Bronchial epithelial cell (primary cell): ENCODE results near the gene TGM6. TPM values are rescaled to one million over a fixed set of nuclear protein-coding genes. Genes with fewer than 3 reads are reported as not detected.

Source experiments
- DNase-seq: peaks from one replicate; pipeline ENCODE4 v3.0.0-alpha.2; 2010; ENCODE audit warnings: low read depth
- FAIRE-seq: peaks from 2 replicates; lab custom pipeline; 2011; peaks lifted over from hg19 to GRCh38; lab: Jason Lieb, UNC
- H3K27me3 ChIP-seq: 2 replicates; pipeline ENCODE4 v1.5.1; 2011; ENCODE audit warnings: low read length; ENCODE audit not compliant: control insufficient read depth, insufficient read depth
- H3K36me3 ChIP-seq: 2 replicates; pipeline ENCODE4 v1.5.1; 2011; ENCODE audit warnings: low read length; ENCODE audit not compliant: control insufficient read depth, insufficient read depth
- H3K4me3 ChIP-seq: 2 replicates; pipeline ENCODE4 v1.5.1; 2011; ENCODE audit warnings: mild to moderate bottlenecking, low read depth, low read length, control low read depth
- total RNA-seq: library from RNA; depleted of rRNA; stranded (reverse); fragments of >200 nt; gene quantifications from 2 replicates; pipeline ENCODE4 v1.2.1, GENCODE V29; 2014
- TF ChIP-seq, protein P1 (sequence below): IDR thresholded peaks from 2 replicates; pipeline ENCODE4 v1.5.1; 2011; ENCODE audit warnings: mild to moderate bottlenecking, moderate library complexity, low read length, control low read depth, inconsistent platforms; ENCODE audit not compliant: insufficient read depth, severe bottlenecking

Gene TGM6
- total RNA-seq, 1 donor from 2014 or later, result not detected

- DNase-seq (no peak), FAIRE-seq (no peak)
- no peak overlapping the region for H3K4me3 ChIP-seq
- no peaks in the 10 kb centered on the region for H3K27me3 ChIP-seq
- TF ChIP-seq, protein P1, sequence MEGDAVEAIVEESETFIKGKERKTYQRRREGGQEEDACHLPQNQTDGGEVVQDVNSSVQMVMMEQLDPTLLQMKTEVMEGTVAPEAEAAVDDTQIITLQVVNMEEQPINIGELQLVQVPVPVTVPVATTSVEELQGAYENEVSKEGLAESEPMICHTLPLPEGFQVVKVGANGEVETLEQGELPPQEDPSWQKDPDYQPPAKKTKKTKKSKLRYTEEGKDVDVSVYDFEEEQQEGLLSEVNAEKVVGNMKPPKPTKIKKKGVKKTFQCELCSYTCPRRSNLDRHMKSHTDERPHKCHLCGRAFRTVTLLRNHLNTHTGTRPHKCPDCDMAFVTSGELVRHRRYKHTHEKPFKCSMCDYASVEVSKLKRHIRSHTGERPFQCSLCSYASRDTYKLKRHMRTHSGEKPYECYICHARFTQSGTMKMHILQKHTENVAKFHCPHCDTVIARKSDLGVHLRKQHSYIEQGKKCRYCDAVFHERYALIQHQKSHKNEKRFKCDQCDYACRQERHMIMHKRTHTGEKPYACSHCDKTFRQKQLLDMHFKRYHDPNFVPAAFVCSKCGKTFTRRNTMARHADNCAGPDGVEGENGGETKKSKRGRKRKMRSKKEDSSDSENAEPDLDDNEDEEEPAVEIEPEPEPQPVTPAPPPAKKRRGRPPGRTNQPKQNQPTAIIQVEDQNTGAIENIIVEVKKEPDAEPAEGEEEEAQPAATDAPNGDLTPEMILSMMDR, result no peak
- no peaks in the 10 kb centered on the region for H3K36me3 ChIP-seq
These were observed 17.0 kb downstream of the TGM6 start for GRCh38 chr20:2397595-2398145.

DNA sequence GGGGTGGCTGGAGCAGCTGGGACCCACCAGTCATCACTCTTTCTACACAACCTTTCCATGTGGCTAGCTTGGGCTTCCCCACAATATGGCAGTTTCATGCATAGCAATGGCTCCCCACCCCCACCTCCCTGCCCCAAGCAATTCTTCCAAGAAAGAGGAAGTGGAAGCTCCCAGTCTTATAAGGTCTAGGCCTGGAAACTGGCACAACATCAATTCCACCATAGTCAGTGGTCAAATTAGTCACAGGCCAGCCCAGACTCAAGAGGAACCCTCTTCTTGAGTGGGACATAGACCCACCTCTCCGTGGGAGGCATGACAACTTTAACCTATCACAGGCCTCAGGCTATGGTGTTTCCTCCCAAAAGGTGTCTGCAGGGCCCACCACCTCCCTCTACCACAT is 17.7 kb downstream of the TGM6 start:
- DNase-seq, result no peak
- Histone ChIP-seq H3K4me3 (no peak overlapping the region), H3K36me3 (no peaks in the 10 kb centered on the region), H3K27me3 (no peaks in the 10 kb centered on the region)
- TF ChIP-seq, protein P1, result no peak
- no peak for FAIRE-seq

DNA sequence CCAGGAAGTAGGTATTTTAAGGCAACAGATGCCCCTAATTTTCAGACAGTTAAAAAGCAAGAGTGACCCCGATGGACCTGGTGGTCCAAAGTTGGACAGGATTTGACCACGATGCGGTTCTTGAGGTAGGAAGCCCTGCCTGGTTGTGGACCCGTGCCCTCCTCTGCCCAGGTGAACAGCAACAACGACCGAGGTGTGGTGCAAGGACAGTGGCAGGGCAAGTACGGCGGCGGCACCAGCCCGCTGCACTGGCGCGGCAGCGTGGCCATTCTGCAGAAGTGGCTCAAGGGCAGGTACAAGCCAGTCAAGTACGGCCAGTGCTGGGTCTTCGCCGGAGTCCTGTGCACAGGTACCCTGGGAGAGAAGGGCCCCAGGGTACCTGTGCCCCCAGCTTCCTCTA is 18.7 kb downstream of the TGM6 start:
- FAIRE-seq (peak; percentile 58), DNase-seq (no peak)
- TF ChIP-seq, protein P1, result no peak
- Histone ChIP-seq H3K36me3 (no peaks in the 10 kb centered on the region), H3K4me3 (no peak overlapping the region), H3K27me3 (no peaks in the 10 kb centered on the region)

DNA sequence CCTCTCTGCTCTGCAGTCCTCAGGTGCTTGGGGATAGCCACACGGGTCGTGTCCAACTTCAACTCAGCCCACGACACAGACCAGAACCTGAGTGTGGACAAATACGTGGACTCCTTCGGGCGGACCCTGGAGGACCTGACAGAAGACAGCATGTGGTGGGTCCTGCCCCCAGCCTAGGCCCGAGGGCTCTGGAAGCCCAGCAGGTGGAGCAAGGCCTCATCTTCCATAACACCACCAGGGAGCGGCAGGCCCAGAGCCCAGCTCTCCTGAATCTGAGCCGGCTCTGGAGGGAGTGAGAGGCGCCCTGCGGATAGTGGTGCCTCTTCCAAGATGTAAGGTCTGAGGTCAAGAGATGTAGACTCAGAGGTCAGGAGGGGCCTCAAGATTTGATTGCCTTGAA is 19.6 kb downstream of the TGM6 start:
- H3K36me3 ChIP-seq, result no peaks in the 10 kb centered on the region
- FAIRE-seq (no peak), DNase-seq (no peak)
- no peak overlapping the region for H3K4me3 ChIP-seq
- TF ChIP-seq, protein P1, result no peak
- H3K27me3 ChIP-seq, result no peaks in the 10 kb centered on the region

GRCh38 chr20:2401527-2401926 is 20.8 kb downstream of the TGM6 start:
- FAIRE-seq, result no peak
- Histone ChIP-seq H3K27me3 (no peaks in the 10 kb centered on the region), H3K4me3 (no peak overlapping the region), H3K36me3 (no peaks in the 10 kb centered on the region)
- TF ChIP-seq, protein P1, result no peak
- DNase-seq, result no peak
